A204.1 (cell line): ENCODE data around the gene CYP4F11.
"Not testable (repeated sequence)": the region's sequence is repeated elsewhere in the genome, so short reads cannot be mapped to it uniquely, and the experiment has no call there.

Experiments
- FAIRE-seq: peaks from 2 replicates; lab custom pipeline; 2012; peaks lifted over from hg19 to GRCh38; lab: Jason Lieb, UNC

CYP4F11 gene

GRCh38 chr19:15934332-15935078 is at the start of gene CYP4F11:
TSS of gene CYP4F11 (minus strand) at chr19:15934529. CDS start at chr19:15934408, 121 bp downstream.
- no peak for FAIRE-seq

DNA sequence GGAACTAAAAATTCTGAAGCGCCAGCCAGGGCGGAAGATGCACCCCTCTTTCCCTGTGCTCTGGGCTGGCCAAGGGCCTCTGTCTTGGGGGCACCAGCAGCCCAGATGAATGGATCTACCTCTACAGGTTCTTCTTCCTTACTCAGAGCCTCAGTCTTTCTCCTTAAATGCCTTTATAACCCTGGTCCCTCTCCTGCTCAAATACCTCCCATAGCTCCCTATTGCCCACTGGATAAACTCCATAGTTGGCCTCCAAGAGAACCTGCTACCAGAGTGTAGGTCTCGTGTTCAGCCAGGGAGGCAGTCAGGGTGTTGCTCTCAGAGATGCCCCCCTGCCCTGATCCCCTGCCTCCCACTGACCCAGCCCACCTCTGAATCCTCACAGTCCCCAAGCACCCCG is 45.0 kb upstream of the CYP4F11 start:
- FAIRE-seq: no peak

GRCh38 chr19:15977690-15978089 is 43.4 kb upstream of the CYP4F11 start:
- no peak for FAIRE-seq

GRCh38 chr19:15976836-15977689 is 42.7 kb upstream of the CYP4F11 start:
- no peak for FAIRE-seq

- no peak for FAIRE-seq
Measured at GRCh38 chr19:15974856-15975255, 40.5 kb upstream of the CYP4F11 start.

DNA sequence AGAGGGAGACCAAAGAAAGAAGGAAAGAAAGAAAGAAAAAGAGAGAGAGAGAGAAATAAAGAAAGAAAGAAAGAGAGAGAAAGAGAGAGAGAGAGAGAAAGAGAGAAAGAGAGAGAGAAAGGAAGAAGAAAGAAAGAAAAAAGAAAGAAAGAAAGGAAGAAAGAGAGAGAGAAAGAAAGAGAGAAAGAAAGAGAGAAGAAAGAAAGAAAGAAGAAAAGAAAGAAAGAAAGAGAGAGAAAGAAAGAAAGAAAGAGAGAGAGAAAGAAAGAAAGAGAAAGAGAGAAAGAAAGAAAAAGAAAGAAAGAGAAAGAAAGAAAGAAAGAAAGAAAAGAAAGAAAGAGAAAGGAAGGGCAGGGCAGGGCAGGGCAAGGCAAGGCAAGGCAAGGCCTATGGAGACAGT is 37.7 kb upstream of the CYP4F11 start:
- FAIRE-seq: not testable (repeated sequence)

- no peak for FAIRE-seq
Measured at GRCh38 chr19:15971224-15971780, 37.0 kb upstream of the CYP4F11 start.

- no peak for FAIRE-seq
Measured at GRCh38 chr19:15964231-15964630, 29.9 kb upstream of the CYP4F11 start.

DNA sequence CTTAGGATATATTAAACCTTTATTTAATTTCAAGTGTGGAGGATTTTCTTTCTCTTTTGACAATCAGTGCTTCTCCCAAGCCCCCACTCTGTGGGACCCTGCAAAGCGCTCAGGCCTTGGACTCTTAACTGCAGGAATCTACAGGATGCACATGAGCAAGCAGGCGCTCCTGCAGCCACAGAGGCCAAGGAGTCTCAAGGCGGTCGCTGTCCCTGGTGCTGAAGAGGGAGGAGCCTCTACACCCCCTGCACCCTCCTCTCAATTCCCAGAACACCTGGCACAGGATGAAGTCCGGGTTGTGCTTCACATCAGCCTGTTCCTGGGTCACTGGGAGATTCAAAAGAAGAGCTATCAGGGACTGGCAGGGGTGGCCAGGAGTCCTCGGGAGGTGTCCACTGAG is 28.0 kb upstream of the CYP4F11 start:
- FAIRE-seq: no peak

- no peak for FAIRE-seq
Measured at GRCh38 chr19:15954820-15955219, 20.5 kb upstream of the CYP4F11 start.

DNA sequence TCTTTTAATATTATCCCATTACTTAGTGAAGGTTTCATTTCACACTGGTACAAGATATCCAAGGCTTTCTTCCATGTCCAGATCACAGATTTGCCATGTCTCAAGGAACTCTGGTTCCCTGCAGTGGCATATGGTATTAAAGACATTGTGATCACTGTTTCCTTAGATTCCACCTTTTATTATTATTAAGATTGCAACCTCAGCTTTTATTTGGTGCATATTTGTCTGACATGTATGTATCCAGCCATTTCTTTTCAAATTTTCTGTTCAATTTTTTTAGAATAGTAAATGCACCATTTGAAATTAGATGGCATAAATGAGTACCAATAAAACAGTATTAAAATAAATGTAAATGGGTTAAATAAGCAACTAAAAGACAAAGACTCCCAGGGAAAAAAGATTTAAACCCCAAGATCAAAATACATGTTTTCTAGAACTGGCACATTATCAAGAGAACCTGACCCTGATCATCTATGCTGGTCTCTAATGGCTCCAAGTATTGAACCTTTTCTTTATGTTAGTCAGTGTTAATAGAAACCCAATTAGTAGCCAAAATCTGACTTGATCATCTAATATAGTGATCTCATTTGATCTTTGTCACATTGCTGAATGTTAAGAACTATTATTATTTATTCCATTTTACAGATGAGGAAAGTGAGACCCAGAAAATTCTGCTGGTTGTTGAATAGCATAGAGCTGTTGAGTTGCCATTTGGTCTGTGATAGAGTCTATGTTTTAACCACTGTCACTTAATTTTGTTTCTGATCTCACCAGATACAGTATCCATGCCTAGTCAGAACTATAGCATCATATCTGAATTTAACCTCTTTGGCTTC is 14.1 kb upstream of the CYP4F11 start, which contains the start of gene OR10H4:
Gene OR10H4 (plus strand): TSS at position 786 of the 836 bp plus-strand sequence. CDS start 0 bp downstream, at position 786.
- FAIRE-seq: no peak

DNA sequence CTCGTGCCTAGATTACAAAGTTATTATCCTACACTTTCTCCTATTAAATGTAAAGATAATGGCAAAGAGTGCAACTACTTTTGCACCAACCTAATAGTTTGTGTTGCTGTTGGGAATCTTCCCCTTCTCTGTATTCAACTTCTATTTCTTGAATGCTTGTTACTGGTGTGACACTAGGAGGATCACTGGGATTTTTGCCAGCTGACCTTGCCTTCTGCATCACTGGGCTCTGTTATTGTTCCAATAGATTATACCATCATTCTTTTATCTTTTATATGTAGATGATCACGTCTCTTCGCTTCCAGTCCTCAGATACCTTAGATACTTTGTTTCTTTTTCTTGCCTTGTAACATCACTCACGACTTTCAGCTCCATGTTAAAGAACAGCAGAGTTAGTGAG is 11.0 kb upstream of the CYP4F11 start:
- FAIRE-seq: no peak

- no peak for FAIRE-seq
Measured at GRCh38 chr19:15944401-15944800, 10.1 kb upstream of the CYP4F11 start.

DNA sequence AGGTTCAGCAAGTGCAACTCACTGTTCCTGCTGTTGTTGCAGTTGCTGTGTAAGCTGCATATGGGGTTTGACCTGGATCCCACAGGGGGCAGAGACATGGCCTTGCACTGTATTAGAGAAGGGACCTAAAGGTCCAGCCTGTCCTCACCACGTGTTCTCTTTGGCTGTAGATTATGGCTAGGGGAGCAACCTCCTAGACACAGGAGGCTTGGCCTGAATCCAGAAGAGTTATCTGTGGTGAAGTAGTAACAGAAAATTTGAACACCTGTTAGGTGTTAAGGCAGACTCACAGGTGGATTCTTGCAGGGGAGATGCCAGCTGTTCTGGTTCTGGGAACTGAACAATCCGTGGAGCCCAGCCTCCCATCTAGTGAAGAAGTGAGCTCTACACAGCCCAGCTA is 3.4 kb upstream of the CYP4F11 start:
- FAIRE-seq: no peak

DNA sequence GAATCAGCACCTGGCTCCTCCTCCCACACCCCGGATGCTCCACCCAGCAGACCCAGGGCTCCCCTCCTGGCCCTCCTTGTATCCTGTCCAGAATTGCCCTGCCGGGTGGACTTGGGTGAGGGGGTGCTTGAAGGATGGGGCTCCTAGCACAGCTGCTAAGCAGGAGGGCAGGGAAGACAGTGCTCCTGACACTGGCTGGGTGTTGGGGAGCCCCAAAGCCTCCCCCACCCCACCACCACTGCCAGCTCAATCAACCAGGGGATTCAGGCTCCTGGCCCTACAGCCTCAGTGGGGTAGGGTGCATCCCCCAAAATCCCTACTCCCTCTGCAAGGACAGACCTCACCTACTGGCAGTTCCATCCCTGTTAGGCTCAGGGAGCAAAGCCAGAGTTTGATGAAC is 2.6 kb upstream of the CYP4F11 start:
- no peak for FAIRE-seq

DNA sequence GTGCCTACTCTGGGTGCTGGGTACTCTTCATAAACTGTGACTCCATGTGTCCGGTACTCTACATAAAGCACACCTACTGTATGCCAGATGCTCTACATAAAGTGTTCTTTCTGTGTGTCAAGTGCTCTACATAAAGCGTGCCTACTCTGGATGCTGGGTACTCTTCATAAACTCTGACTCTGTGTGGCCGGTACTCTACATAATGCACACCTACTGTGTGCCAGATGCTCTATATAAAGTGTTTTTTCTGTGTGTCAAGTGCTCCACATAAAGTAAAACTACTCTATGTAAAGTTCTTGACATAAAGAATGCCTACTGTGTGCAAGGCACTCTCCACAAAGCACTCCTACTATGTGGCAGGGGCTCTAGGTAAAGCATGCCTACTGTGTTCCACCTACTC is 1.8 kb upstream of the CYP4F11 start:
- FAIRE-seq: no peak

DNA sequence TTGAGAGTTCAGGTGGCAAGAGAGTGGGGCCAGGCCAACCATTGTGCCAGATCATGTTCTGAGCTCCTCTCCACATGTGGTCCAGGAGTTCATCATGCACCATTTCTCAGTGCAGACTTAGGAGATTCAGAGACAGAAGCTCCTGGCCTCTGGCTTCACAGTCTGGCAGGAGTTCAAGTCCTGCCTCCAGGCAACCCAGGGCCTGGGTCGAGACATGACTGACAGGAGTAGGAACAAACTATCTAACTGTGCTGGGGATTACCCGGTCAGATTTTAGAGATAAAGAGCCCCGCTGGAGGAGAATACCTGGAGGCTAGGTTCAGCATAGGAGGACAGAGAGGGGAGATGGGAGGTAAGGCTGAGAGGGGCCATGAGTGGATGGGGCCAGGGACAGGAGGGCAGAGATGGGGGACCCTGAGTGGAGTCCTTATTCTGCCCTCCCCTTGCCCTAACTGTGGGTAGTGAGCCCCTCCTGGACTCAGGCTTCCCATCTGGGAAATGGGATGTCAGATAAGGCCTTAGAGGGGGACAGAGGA is 906 bp upstream of the CYP4F11 start:
- FAIRE-seq: no peak

DNA sequence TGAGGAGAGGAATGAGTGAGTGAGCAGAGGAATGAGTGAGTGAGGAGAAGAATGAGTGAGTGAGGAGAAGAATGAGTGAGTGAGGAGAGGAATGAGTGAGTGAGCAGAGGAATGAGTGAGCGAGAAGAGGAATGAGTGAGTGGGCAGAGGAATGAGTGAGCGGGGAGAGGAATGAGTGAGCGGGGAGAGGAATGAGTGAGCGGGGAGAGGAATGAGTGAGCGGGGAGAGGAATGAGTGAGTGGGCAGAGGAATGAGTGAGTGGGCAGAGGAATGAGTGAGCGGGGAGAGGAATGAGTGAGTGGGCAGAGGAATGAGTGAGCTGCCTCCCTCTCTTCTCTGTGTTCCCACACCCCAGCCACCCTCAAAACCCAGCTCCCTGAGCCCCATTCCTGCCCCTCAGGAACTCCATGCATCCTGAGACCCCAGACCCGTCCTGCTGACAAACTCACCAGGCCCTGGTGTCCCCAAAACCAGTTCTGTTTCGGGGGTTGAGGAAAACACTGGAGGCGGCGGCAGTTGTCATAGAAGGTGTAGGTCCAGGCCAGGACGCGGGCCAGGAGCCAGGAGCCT is 483 bp downstream of the CYP4F11 start:
- not testable (repeated sequence) for FAIRE-seq

- FAIRE-seq: no peak
Measured at GRCh38 chr19:15928321-15928720, 6.0 kb downstream of the CYP4F11 start.

DNA sequence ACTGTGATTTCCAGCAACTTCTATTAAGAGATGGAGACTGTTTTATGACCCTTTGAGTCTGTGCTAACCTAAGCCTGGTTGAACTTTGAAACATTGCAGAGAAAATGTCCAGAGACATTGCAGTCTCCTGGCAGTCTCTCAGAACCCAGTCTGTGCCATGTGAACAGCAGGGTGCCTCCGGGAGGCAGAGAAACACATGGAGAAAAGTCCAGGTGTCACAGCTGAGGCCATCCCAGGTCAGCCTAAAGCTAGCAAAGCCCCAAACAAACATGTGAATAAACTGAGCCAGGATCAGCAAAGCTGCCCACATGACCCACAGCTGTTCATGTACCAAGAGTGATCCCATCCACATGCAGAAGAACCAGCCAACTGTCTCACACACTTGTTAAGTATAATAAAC is 7.8 kb downstream of the CYP4F11 start:
- FAIRE-seq: no peak

- FAIRE-seq: no peak
Measured at GRCh38 chr19:15923702-15924101, 10.6 kb downstream of the CYP4F11 start.

- FAIRE-seq: no peak
Measured at GRCh38 chr19:15922021-15922420, 12.3 kb downstream of the CYP4F11 start.
